Measurements from ENCODE around the gene KNDC1.

The KNDC1 gene

GRCh38 chr10:133249975-133250754 is 90.1 kb downstream of the KNDC1 start:
- Histone ChIP-seq H3K27me3 (ENCODE audit: control insufficient read depth in 1 of 2, insufficient read depth in 2 of 2, low read length in 2 of 2) (peaks cover 8 to 51% of the 10 kb centered on the region in 2 donors), H3K9ac (ENCODE audit: low read length) (no peak overlapping the region), H3K27ac (ENCODE audit: low read depth, low read length) (no peak overlapping the region)

DNA sequence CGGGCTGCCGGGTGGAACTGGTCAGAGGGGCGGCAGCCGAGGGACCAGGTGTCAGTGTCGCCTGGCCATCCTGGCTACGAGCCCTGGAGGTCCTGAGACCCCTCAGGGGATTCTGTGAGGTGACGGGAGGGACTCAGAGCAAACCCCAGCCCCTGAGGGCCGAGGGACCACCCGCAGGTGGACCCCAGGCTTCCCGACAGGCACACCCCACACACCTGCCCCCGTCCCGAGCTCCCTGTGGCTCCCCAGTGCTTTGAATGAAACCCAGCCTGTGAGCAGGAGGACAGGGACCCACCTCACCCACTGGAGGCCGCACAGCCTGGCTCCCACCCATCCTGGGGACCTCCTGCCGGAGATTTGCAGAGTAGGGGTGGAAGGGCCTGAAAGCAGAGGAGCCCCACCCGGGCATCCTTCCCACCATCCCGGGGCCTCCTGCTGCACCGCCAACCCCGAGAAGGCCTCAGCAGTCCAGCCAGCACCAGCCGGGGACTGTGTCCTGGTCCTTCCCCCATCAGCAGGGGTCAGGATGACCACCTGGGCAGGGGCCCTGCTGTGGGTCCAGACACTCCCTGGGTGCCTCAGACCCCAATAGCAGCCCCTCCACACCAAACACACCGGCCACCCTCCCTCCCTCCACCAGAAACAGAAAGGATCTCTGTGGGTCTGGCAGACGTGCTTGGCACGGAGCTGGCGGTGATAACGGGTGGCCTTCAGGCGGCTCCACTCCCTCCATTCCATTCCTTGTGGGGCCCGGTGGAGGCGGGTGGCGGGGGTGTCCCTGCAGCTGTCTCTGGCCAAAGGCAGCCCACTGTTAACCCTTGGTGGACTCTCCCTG is 91.6 kb downstream of the KNDC1 start:
- no peaks in the 10 kb centered on the region for H3K9me3 ChIP-seq (ENCODE audit: low read length)
- H3K27me3 ChIP-seq (ENCODE audit: control insufficient read depth in 1 of 2, insufficient read depth in 2 of 2, low read length in 2 of 2), result peaks cover 8 to 37% of the 10 kb centered on the region in 2 donors
- H3K4me1 ChIP-seq (ENCODE audit: insufficient read depth, low read length), result no peaks in the 10 kb centered on the region
- no peak overlapping the region for H3K4me3 ChIP-seq (ENCODE audit: low read depth in 1 of 2, low read length in 2 of 2)
- H3K36me3 ChIP-seq (ENCODE audit: insufficient read depth, low read length), result no peaks in the 10 kb centered on the region
- H3K9ac ChIP-seq (ENCODE audit: low read length), result no peak overlapping the region
- H3K27ac ChIP-seq (ENCODE audit: low read depth, low read length), result no peak overlapping the region

More at GRCh38 chr10:133249975-133250754, 90.1 kb downstream of the KNDC1 start:
- H3K4me3 ChIP-seq (ENCODE audit: low read depth in 1 of 2, low read length in 2 of 2), result no peak overlapping the region
- H3K4me1 ChIP-seq (ENCODE audit: insufficient read depth, low read length), result no peaks in the 10 kb centered on the region
- no peaks in the 10 kb centered on the region for H3K9me3 ChIP-seq (ENCODE audit: low read length)
- no peaks in the 10 kb centered on the region for H3K36me3 ChIP-seq (ENCODE audit: insufficient read depth, low read length)

DNA sequence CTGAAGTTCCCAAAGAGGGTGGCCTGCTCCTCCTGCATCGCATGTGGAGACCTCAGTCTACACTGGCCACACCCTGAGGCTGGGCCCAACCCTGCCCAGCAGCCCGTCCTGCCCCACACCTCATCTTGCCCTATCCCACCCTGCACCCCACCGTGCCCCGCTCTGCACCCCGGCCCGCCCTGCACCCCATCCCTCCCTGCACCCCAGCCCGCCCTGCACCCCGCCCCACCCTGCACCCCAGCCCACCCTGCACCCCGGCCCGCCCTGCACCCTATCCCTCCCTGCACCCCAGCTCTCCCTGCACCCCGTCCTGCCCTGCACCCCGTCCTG is 92.2 kb downstream of the KNDC1 start:
- peaks cover 8 to 32% of the 10 kb centered on the region in 2 donors for H3K27me3 ChIP-seq (ENCODE audit: control insufficient read depth in 1 of 2, insufficient read depth in 2 of 2, low read length in 2 of 2)
- H3K4me1 ChIP-seq (ENCODE audit: insufficient read depth, low read length), result no peaks in the 10 kb centered on the region
- H3K36me3 ChIP-seq (ENCODE audit: insufficient read depth, low read length), result no peaks in the 10 kb centered on the region

GRCh38 chr10:133253361-133253955 is 93.4 kb downstream of the KNDC1 start:
- H3K9ac ChIP-seq (ENCODE audit: low read length), result no peak overlapping the region
- H3K4me3 ChIP-seq (ENCODE audit: low read depth in 1 of 2, low read length in 2 of 2), result no peak overlapping the region
- H3K4me1 ChIP-seq (ENCODE audit: insufficient read depth, low read length), result peaks cover 4% of the 10 kb centered on the region
- H3K36me3 ChIP-seq (ENCODE audit: insufficient read depth, low read length), result no peaks in the 10 kb centered on the region
- peaks cover 8 to 20% of the 10 kb centered on the region in 2 donors for H3K27me3 ChIP-seq (ENCODE audit: control insufficient read depth in 1 of 2, insufficient read depth in 2 of 2, low read length in 2 of 2)
- no peak overlapping the region for H3K27ac ChIP-seq (ENCODE audit: low read depth, low read length)
- no peaks in the 10 kb centered on the region for H3K9me3 ChIP-seq (ENCODE audit: low read length)

More for the DNA sequence above, 92.2 kb downstream of the KNDC1 start:
- Histone ChIP-seq H3K9ac (ENCODE audit: low read length) (no peak overlapping the region), H3K9me3 (ENCODE audit: low read length) (no peaks in the 10 kb centered on the region), H3K4me3 (ENCODE audit: low read depth in 1 of 2, low read length in 2 of 2) (no peak overlapping the region), H3K27ac (ENCODE audit: low read depth, low read length) (no peak overlapping the region)

- Histone ChIP-seq H3K36me3 (ENCODE audit: insufficient read depth, low read length) (no peaks in the 10 kb centered on the region), H3K27ac (ENCODE audit: low read depth, low read length) (no peak overlapping the region), H3K9me3 (ENCODE audit: low read length) (no peaks in the 10 kb centered on the region), H3K9ac (ENCODE audit: low read length) (no peak overlapping the region), H3K4me3 (ENCODE audit: low read depth in 1 of 2, low read length in 2 of 2) (no peak overlapping the region), H3K27me3 (ENCODE audit: control insufficient read depth in 1 of 2, insufficient read depth in 2 of 2, low read length in 2 of 2) (peaks cover 8 to 14% of the 10 kb centered on the region in 2 donors), H3K4me1 (ENCODE audit: insufficient read depth, low read length) (peaks cover 4% of the 10 kb centered on the region)
Observed at GRCh38 chr10:133254421-133255120, 94.6 kb downstream of the KNDC1 start.

DNA sequence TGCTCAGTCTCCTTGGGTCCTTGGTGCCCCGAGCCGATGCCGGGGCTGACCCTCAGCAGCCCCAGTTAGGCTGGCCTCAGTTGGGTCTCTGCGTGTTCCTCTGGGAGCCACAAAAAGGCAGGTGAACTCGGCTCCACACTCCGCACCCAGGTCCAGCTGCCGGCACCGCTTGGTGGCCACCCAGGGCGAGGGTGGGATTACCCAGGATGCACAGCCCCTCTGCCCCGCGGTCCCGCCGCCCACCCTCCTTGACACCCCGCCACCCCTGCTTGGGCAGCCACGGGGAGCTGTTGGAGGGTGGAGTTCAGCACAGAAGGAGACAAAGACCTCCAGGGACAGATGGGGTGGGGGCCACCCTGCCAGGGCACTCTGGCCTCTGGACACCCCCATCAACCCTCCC is 95.3 kb downstream of the KNDC1 start:
- H3K9ac ChIP-seq (ENCODE audit: low read length), result no peak overlapping the region
- no peaks in the 10 kb centered on the region for H3K9me3 ChIP-seq (ENCODE audit: low read length)
- no peak overlapping the region for H3K27ac ChIP-seq (ENCODE audit: low read depth, low read length)
- H3K27me3 ChIP-seq (ENCODE audit: control insufficient read depth in 1 of 2, insufficient read depth in 2 of 2, low read length in 2 of 2), result peaks cover 4 to 7% of the 10 kb centered on the region in 2 donors
- H3K4me1 ChIP-seq (ENCODE audit: insufficient read depth, low read length), result peaks cover 4% of the 10 kb centered on the region
- no peak overlapping the region for H3K4me3 ChIP-seq (ENCODE audit: low read depth in 1 of 2, low read length in 2 of 2)
- H3K36me3 ChIP-seq (ENCODE audit: insufficient read depth, low read length), result no peaks in the 10 kb centered on the region

- H3K4me3 ChIP-seq (ENCODE audit: low read depth in 1 of 2, low read length in 2 of 2), result no peak overlapping the region
- H3K27ac ChIP-seq (ENCODE audit: low read depth, low read length), result no peak overlapping the region
- no peaks in the 10 kb centered on the region for H3K36me3 ChIP-seq (ENCODE audit: insufficient read depth, low read length)
- H3K4me1 ChIP-seq (ENCODE audit: insufficient read depth, low read length), result peaks cover 16% of the 10 kb centered on the region
- no peaks in the 10 kb centered on the region for H3K27me3 ChIP-seq (ENCODE audit: control insufficient read depth in 1 of 2, insufficient read depth in 2 of 2, low read length in 2 of 2)
- H3K9ac ChIP-seq (ENCODE audit: low read length), result no peak overlapping the region
- H3K9me3 ChIP-seq (ENCODE audit: low read length), result no peaks in the 10 kb centered on the region
Observed at GRCh38 chr10:133257489-133258065, 97.6 kb downstream of the KNDC1 start.

- H3K27ac ChIP-seq (ENCODE audit: low read depth, low read length), result no peak overlapping the region
- H3K4me1 ChIP-seq (ENCODE audit: insufficient read depth, low read length), result peaks cover 17% of the 10 kb centered on the region
- H3K4me3 ChIP-seq (ENCODE audit: low read depth in 1 of 2, low read length in 2 of 2), result no peak overlapping the region
- no peaks in the 10 kb centered on the region for H3K27me3 ChIP-seq (ENCODE audit: control insufficient read depth in 1 of 2, insufficient read depth in 2 of 2, low read length in 2 of 2)
- H3K9me3 ChIP-seq (ENCODE audit: low read length), result no peaks in the 10 kb centered on the region
- H3K36me3 ChIP-seq (ENCODE audit: insufficient read depth, low read length), result no peaks in the 10 kb centered on the region
- H3K9ac ChIP-seq (ENCODE audit: low read length), result no peak overlapping the region
Observed at GRCh38 chr10:133258066-133258817, 98.2 kb downstream of the KNDC1 start.

DNA sequence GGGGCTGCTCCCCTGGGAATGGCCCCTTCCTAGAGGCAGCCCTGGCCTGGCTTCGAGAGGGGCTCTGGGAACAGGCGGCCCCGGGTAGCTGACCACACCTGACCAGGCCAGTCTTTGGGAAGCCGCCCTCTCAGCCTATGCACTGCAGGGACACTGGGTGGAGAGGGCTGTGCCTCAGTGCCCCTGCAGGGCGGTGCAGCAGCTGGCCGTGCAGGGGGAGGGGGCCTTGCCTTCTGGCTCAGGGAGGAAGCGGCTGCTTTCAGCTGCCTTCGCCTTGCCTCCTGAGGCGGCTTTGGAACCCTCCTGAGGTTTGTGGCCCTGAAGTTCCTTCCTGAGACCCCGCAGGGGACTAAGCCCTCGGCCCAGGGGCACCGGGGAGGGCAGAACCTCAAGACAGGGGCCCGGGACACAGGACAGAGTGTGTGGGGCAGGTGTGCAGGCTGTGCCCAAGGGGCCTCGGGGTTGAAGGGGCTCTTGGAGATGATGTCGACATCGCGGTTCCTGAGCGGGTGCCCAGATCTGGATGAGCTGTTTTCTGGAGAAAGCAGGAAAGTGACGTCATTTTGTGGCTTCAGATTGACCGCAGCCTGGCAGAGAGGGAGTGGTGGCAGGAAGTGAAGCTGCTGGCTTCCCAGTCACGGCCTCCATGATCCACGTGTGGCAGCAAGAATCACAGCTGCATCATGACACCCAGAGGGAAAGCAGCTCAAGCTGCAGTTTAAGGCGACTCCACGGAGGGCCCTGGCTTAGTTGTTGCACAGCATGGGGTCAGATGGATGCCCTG is 99.0 kb downstream of the KNDC1 start:
- Histone ChIP-seq H3K4me3 (ENCODE audit: low read depth in 1 of 2, low read length in 2 of 2) (no peak overlapping the region), H3K27me3 (ENCODE audit: control insufficient read depth in 1 of 2, insufficient read depth in 2 of 2, low read length in 2 of 2) (no peaks in the 10 kb centered on the region), H3K36me3 (ENCODE audit: insufficient read depth, low read length) (no peaks in the 10 kb centered on the region), H3K9ac (ENCODE audit: low read length) (no peak overlapping the region), H3K4me1 (ENCODE audit: insufficient read depth, low read length) (peaks cover 17% of the 10 kb centered on the region), H3K27ac (ENCODE audit: low read depth, low read length) (no peak overlapping the region), H3K9me3 (ENCODE audit: low read length) (no peaks in the 10 kb centered on the region)

DNA sequence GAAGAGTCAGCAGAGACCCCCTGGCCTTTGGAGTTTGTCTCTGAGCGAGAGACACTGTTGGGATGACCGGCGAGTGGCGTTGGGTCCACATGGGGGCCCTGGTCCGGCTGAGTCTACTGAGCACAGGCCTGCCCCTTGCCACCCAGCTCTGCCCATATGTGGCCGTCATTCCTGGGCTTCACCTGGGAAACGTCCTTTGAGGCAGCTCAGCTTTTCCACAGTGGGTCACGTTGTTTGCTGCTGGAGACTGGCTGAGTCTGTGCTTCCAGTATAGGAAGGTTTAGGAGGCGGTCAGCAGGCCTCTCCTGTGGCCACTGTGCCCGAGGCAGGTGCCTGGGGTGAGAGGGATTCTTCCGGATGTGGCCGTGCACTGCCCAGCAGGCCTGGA is 99.6 kb downstream of the KNDC1 start:
- Histone ChIP-seq H3K36me3 (ENCODE audit: insufficient read depth, low read length) (no peaks in the 10 kb centered on the region), H3K9me3 (ENCODE audit: low read length) (no peaks in the 10 kb centered on the region), H3K4me3 (ENCODE audit: low read depth in 1 of 2, low read length in 2 of 2) (no peak overlapping the region), H3K9ac (ENCODE audit: low read length) (no peak overlapping the region), H3K27ac (ENCODE audit: low read depth, low read length) (no peak overlapping the region), H3K4me1 (ENCODE audit: insufficient read depth, low read length) (peaks cover 17% of the 10 kb centered on the region), H3K27me3 (ENCODE audit: control insufficient read depth in 1 of 2, insufficient read depth in 2 of 2, low read length in 2 of 2) (no peaks in the 10 kb centered on the region)

All from muscle layer of colon (tissue), 2 donors.